ENCODE measurements around the gene TMEM131L.
"Not testable (repeated sequence)": the region's sequence is repeated elsewhere in the genome, so short reads cannot be mapped to it uniquely, and the experiment has no call there.

Gene TMEM131L

DNA sequence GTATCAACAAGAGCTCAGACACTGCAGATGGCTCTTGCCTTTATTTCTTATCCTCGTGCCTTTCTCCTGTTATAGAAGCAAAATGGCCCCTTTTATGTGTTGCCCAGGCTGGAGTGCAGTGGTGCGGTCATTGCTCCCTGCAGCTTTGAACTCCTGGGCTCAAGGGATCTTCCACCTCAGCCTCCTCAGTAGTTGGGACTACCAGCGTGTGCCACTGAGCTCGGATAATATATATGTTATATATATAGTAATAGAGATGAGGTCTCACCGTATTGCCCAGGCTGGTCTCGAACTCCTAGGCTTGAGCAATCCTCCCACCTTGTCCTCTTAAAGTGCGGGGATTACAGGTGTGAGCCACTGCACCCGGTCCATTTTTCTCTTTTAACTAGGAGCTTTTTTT lies 79.7 kb downstream of the TMEM131L start:
- DNase-seq, result no peak

DNA sequence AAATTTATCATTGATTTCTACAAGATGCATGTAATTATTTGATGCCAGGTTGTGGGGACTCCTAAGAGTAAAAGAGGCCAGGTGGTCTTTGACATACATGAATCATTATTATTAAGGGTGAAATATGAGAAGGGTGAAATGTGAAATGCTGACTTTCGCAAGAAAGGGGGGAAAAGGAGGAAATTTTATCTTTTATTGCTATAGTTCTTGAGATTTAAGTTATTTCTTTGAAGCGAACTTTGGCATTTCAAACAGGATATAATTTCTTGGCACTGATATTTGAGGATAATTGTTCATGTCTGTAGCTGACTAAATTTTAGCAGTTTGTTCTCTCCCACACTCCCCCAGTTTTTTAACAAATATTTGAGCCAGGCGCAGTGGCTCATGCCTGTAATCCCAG lies 80.1 kb downstream of the TMEM131L start:
- no peak for DNase-seq

DNA sequence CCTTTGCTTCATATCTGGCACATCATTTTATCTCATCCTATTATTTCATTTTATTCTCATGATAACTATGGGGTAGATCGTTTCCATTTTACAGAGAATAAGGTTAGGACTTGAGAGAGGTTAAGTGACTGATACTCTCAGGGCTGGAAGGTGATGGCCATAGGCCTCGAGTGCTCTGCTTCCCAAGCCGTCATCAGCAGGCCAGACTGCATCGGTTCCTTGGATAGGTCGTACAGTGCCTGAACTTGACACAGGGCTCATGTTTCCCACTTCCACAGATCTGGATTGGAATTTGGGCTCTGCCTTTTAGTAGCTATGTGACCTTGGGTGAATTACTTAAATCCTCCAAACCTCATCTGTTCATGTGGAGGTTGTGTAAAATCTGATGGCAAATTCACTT lies 81.4 kb downstream of the TMEM131L start:
- peak; percentile 13 for DNase-seq

DNA sequence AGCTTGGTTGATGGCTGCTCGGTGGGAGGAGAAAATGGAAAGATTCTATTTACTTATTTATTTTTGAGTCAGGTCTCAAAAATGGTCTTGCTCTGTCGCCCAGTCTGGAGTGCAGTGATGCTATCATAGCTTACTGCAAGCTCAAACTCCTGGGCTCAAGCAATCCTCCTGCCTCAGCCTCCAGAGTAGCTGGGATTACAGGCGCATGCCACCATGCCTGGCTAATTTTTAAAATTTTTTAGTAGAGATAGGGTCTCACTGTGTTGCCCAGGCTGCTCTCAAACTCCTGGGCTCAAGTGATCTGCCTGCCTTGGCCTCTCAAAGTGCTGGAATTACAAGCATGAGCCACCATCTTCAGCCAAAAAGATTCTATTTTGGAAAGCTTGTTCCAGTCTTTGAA lies 82.7 kb downstream of the TMEM131L start:
- DNase-seq, result not testable (repeated sequence)

DNA sequence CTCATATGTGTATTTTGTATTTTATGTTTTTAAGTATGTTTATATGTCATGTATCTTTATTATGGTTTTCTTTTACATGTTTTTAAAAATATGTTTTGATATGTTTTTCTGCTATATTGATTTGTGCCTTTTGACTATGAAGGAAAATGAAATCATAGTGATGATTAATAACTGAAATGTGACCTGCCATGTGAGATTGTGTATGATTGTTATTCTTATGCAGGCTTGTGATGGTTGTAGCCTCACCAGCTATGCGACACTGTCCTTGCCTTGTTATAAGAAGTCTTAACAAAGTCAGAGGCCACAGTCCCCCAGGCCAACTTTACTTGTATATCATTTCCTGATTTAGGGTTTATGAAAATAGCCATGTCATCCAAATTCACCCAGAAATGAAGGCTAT lies 83.2 kb downstream of the TMEM131L start:
- no peak for DNase-seq

DNA sequence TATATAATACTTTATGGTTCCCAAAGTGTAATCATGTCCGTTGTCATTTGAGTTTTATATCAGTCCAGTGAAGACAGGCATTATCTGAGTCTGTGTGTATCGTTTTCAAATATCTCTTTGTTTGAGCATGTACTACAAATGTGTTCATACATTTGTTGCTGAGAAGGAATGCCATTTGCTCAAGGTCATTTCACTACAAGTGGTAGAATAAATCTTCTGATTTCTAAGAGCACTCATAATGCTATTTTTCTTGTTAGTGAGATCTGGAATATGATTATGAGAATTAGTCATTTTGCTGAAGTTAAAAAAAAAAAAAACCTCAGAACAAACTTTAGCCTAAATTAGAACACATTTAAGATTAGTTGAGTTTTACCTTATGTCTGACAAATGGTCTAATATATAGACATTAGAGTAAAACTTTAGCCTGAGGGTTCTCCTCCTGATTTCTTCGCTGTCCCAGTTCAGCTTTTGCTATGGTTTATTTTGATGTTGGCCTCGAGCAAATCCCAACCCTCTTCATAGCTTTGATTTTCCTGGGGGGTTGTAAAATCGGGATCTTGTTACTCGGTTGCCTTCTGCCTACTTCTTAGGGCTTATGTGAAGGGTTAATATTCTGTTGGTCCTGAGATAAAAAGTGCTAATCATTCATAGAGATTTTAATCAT lies 87.1 kb downstream of the TMEM131L start:
- no peak for DNase-seq

DNA sequence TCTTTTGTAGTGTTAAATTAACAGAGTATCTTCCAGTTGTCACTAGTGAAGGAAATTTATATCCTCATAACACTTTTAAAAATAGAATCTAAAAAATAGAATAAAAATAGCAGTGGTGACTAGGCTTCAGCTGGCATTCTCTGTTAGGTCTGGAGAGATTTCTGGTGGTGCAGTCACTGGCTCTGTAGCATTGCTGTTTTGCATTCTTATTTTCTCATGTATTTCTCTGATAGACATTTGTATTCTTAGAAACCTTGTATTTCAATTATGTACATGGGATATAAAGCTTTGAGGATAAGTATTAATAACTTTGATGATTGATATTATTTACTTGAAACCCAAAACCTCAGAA lies 87.6 kb downstream of the TMEM131L start:
- no peak for DNase-seq

DNA sequence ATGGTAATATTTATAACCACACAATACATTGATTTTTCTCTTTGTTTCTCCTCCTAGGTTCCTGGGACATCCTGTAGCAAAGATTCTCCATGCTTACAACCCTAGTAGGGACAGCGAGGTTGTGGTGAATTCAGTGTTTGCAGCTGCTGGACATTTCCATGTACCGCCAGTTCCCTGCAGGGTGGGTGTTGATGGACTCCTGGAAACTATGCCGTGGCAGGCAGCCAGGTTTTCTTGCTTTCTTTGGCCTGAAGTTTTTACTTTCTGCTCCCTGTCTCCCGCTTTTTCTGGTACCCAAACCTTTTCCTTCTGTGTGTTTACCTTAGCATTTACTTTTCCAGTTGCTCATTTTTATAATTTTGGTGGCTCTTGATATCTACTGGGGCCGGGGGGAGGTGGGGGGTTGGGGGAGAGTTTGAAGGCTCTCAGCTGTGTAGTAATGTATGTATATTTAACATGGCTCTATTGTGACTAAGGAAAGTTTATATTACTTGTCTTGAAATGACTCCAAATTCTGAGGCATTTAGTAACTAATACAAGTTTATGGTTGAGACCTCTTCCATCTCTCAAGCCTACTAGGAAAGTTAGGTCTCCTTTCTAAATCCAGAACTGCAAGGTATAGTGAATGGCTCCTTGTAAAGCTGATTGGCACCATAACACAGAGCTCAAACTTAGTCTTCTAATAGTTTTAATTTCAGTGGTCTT lies 89.7 kb downstream of the TMEM131L start:
- DNase-seq, result no peak

DNA sequence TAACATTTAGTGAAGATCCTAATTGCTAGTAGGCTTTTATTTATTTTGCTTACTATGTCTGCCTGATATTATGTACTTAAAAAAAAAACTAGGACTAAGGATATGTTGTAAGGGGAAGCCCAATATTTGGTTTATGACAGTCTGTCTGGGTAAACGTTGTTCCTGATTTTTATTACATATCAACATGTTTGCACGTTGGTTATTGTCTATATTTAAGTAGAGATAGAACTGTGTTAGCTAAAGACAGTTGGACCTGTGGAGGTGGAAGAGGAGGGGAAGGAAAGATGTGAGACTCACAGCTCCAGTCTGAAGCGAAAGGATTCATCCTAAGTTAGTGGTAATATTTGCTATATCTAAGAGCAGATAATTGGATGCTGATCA lies 90.3 kb downstream of the TMEM131L start:
- no peak for DNase-seq

DNA sequence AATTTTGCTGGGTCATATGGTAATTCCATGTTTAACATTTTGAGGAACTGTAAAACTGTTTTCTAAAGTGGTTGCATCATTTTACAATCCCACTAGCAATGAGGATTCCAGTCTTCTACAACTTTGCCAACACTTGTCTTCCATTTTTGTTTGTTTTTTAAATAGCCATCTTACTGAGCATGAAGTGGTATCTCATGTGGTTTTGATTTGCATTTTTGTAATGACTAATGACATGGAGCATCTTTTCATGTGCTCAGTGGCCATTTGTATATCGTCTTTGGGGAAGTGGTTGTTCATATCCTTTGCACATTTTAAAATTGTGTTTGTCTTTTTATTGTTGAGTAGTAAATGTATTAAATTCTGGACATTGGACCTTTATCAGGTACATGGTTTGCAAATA lies 94.7 kb downstream of the TMEM131L start:
- no peak for DNase-seq

DNA sequence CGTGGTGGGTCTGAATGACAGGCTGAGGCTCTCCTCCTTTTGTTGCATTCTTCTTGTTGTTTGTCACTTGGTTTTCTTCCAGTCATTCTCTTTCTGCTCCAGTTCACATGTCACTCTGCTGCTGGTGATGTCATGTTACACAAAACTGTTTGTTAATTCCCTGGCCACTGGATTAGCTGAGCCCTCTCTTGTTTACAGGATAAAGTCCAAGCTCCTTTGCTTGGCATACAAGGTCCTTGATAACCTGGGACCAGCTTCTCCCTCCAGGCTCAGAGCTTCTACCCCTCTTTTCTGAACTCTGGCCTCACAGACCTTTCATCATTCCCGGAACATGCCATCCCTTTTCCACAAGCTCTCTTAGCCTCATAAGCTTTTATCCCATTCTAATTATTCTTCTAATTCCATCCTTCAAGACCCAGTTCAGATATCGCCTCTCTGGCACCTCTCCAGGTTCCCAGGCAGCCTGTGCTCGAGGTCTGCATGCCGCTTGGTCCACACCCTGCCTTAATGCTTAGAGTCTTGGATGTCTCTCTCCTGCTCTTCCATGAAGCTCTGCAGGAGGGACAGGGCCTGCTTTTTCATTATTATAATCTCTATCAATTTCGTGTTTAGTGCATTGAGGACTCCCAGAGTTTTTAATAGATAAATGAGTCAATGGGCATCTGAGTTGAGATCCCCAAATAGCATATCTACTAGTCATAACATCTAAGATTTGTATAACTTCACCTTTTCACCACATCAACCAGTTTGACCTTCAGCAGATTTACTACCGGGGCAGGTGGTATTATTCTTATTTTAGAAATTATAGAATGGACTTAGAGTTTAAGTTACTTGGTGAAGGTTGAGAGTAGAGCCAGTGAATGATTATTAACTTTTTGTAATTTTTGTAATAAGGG lies 98.7 kb downstream of the TMEM131L start:
- DNase-seq, result peak; percentile 82

DNA sequence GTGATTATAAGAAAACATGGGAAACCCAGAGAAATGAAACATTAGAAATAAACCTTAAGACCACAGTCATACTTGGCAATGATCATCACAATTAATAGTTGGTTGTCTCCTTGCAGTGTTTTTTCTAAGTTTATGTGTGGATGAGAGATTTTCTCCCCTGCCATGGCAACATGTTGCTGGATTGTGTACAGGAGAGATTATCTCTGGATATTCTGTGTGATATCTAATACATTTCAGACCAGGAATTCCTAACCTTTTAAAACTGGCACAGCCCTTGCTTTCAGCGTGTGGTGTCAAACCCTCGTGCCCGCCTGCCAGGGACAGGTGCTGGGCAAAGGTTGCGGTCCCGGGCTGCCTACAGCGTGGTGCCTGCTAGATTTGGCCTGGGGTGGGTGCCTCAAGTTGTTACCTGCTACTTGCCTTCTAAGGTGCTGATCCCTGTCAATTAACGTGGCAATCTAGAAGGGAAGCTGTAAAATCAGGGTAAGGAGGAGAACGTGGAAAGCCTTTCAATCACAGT lies 100.5 kb downstream of the TMEM131L start:
- peak; percentile 3 for DNase-seq

DNA sequence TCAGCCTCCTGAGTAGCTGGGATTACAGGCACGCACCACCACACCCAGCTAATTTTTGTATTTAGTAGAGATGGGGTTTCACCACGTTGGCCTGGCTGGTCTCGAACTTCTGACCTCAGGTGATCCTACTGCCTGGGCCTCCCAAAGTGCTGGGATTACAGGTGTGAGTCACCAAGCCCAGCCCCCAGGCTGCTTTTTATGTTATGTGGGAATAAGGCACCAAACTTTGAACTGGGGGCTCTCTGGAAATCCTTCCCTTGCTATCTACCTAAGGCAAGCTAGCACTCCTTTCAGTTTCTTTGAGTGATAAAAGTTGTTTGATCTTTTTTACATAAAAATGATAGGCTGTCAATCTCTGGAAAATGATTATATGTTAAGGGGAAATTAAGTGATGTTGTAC lies 101.5 kb downstream of the TMEM131L start:
- not testable (repeated sequence) for DNase-seq

DNA sequence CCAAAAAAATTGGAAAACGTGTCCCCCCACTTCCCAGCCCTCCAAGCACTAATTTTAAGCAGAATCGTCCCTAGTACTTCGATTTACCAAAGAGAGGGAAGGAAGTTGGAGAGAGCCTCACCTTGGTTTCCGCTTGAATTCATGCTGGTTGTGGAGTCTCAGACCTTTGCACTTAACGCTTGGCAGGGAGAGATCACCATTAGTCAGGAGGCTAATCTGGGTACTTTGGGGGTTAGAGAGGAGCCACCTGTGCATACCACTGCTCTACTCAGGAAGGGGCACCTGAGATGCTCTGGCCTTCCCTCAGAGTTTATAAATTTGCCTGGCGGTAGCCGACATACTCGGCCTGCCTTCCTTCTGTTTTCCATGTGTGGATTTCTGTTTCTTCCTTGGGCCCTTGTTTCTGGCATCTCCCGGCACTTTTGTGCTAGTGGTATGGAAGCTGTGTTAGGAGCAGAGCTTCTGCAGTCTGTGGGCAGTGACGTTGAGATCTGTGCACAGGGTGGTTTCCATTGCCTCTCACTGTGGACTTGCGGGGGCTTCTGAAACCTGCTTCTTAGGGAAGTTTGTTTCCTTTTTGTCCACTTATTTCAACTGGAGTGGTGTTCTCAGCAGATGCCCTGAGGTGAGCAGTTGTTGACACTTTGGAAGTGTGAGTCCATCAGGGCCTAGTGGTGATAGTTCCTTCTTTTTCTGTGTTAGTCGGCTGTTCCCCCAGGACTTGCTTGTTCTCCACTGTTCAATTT lies 104.2 kb downstream of the TMEM131L start:
- DNase-seq, result no peak

DNA sequence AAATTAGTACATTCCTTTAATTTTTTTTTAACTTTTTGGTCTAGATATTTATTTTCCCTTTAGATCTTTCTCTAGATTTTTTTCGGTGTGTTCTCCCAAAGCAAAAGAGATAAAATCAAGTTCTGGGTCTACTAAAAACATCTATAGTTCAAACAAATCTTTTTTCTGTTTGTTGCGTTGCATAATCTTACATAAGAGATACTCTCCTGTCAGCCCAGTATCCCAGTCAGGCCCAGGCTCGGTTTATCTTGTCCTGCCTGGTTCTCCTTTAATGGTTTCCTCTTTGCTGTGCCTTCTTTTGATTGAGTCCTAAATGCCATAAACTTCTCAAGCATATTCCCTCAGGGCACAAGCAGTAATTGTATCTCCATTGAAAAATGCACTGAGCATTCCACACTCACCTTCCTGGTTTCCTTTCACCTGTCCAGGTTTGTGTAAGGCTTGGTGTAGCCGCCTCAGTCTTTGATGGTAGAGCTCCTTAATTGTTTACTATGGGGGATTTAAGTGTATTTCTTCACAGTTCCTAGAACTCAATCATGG lies 104.9 kb downstream of the TMEM131L start:
- DNase-seq, result no peak

DNA sequence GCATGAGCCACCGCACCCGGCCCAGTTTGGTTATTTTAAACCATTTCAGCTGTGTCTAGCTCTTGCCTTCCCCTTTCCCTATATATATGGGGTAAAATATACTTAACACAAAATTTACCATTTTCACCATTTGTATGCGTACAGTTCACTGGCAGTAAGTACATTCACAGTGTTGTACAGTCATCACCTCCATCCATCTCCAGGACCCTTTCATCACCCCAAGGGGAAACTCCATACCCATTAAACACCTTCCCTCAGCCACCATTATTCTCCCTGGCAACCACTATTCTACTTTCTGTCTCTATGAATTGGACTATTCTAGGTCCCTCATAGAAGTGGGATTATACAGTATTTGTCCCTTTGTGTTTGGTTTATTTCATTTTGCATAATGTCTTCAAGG lies 106.4 kb downstream of the TMEM131L start:
- no peak for DNase-seq

DNA sequence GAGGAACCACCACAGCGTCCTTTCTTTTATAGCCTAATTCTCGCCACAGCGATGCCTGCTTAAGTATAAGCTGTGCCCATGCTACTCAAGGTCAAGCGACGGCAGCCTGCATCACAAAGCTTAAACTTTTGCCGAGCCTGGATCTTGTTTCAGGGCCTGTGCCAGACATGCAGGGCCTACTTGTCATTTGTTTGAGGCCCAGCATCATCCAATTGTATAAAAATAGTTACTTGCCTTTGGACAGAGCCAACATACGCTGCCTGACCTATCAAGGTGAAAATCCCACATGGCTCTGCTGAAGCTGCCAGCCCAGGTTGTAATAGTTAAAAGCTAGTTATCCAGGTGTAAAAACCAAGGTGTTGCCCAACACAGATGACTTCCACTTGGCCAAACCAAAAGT lies 107.1 kb downstream of the TMEM131L start:
- no peak for DNase-seq

DNA sequence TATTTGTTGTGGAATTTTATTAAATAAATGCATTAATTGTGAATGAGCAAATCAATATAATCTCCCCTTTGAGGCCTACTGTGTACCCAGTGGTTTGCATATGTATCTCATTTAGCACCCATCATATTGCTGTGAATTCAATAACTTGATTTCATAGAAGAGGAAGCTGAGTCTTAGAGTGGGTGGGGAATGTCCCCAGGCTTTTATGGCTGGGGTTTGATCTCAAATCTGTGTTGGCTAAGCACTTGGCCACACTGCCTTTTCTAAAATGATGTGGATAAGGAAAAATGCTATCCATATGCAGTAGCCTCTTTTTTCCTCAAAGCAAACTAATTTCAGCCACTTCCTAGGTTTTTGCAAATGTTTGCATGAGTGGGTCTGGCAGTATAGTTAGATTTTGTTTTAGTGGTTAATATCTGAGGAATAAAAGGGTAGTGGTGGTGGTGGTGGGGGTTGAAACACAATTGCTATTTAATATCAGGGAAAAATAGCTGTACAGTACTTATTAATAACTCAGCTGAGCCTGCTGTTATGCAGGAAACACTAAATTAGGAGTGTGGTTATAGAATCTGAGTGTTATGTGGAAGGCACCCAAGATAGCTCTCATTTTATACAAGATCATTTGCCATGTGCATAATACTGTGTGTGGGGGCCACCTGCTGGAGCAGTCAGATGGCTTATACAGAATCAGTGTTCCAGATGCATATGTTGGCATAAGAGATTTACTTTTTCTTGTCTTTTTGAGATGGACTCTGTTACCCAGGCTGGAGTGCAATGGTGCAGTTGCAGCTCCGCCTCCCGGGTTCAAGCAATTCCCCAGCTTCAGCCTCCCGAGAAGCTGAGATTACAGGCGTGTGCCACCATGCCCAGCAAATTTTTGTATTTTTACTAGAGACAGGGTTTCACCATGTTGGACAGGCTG lies 108.0 kb downstream of the TMEM131L start:
- DNase-seq, result peak; percentile 49

DNA sequence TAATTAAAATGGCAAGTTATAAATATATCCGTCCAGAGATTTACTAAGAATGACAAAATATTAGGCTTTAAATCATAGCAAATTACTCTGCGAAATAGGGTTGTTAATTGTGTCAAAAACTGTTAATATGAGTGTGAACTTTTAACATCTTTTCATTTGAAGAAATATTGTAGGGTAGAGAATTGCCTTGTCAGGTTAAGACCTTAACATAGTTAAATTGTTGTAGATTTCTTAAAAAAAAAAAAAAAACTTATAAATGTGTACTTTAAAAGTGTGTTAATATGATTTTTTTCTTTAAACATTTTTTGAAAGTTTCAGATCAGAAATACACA lies 110.2 kb downstream of the TMEM131L start:
- DNase-seq, result no peak

DNA sequence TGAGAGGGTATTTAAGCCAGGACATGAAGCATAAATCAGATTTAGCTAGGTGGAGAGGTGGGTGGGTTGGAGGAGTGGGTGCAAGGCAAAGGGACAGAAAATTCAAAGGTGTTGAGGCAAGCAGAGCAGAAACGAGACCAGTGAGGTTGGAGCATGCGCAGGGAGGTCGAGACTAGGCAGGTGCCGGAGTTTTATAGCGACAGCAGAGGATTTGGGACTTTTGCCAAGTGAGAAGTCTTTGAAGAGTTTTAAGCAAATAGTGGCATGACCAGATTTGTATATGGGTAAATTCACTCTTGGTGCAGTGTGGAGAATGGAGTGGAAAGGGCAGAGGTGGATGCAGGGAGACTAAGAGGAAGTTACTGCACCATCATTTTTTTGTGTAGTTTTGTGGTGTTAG lies 110.9 kb downstream of the TMEM131L start:
- no peak for DNase-seq

DNA sequence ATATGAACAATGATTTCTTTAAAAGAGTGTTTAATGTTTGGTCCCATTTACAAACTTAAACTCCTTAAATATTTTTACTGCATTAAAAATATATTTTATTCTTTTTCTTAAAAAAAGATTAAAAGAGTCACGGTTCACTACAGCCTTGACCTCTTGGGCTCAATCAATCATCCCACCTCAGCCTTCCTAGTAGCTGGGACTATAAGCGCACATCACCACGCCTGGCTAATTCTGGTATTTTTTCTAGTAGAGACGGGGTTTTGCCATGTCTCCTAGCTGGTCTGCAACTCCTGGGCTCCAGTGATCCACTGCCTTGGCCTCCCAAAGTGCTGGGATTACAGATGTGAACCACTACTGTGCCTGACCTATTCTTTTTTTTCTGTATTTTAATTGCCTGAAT lies 113.2 kb downstream of the TMEM131L start:
- no peak for DNase-seq

DNA sequence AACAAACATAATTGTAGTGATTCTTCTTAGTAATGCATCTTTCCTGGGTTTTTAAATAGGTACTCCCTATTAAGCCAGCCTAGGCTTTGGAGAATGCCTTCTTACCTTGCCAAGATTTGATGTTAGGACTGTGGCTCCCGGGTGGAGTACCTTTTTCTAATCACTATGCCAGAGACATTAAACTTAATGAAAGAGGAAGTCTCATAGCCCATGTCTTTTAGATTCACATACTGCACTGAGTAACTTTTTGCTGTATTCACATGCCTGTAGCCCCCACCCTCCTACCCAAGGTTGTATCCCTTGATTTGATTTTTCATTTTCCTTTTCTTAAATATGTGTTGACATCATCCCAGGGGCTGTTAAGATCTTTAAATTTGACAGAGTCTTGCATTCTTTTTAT lies 113.7 kb downstream of the TMEM131L start:
- no peak for DNase-seq
